ENCODE results near the gene COX7C.
"Not testable (repeated sequence)": the region's sequence is repeated elsewhere in the genome, so short reads cannot be mapped to it uniquely, and the experiment has no call there.

COX7C gene, protein sequence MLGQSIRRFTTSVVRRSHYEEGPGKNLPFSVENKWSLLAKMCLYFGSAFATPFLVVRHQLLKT

DNA sequence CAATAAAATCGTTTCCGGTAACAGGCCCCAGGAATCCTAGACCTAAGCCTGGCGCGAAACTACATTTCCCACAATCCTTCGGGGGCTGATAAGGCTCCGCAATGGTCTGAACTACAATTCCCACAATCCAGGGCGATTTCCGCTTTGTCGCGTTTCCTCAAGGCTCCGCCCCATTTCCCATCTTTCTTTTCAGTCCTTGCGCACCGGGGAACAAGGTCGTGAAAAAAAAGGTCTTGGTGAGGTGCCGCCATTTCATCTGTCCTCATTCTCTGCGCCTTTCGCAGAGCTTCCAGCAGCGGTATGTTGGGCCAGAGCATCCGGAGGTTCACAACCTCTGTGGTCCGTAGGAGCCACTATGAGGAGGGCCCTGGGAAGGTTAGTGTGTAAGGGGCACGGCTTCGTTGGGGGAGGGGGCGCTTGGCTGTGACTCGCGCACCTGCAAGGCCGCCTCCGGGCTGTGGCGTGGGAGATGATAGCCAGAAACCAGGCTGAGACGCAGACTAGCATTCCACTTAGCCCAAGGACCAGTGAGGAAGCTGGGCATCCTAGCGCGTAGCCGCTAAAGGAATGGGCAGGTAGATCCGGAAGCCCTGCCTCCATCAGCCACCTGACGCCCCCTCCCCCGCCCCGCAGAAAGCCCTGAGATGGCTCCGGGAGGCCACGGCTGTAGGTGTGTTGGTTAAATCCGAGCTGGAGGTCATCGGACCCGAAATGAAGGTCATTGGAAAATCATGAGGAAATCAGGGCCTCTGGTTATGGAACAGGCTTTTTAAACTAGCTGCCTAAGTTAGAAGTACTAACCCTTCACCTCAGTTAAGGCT lies at the start of gene COX7C:
COX7C (plus strand) TSS at position 186 of the 821 bp plus-strand sequence; CDS start at position 301, 115 bp downstream.
- DNase-seq (ENCODE audit: low spot score): peak; percentile 91

DNA sequence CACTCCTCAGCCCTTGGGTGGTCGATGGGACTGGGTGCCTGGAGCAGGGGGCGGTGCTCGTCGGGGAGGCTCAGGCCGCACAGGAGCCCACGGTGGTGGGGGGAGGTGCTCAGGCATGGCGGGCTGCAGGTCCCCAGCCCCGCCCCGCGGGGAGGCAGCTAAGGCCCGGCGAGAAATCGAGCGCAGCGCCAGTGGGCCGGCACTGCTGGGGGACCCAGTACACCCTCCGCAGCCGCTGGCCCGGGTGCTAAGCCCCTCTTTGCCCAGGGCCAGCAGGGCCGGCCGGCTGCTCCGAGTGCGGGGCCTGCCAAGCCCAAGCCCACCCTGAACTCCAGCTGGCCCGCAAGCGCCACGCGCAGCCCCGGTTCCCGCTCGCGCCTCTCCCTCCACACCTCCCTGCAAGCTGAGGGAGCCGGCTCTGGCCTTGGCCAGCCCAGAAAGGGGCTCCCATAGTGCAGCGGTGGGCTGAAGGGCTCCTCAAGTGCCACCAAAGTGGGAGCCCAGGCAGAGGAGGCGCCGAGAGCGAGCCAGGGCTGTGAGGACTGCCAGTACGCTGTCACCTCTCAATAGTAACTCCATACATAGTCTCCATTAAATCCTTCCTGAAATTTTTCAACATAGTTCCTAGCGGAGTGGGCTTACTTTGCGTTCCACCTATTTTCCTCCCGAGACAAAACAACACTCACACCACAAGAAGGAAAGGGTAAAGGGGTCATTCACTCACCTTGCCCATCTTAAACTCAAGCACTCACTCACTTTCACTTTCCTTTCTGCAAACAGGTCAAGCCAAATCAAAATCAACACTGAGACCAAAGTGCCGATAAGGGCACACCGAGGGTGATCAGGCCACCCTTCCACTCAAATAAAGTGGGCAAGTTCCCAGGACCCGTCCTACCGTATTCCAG lies 48.0 kb upstream of the COX7C start:
- not testable (repeated sequence) for DNase-seq (ENCODE audit: low spot score)

DNA sequence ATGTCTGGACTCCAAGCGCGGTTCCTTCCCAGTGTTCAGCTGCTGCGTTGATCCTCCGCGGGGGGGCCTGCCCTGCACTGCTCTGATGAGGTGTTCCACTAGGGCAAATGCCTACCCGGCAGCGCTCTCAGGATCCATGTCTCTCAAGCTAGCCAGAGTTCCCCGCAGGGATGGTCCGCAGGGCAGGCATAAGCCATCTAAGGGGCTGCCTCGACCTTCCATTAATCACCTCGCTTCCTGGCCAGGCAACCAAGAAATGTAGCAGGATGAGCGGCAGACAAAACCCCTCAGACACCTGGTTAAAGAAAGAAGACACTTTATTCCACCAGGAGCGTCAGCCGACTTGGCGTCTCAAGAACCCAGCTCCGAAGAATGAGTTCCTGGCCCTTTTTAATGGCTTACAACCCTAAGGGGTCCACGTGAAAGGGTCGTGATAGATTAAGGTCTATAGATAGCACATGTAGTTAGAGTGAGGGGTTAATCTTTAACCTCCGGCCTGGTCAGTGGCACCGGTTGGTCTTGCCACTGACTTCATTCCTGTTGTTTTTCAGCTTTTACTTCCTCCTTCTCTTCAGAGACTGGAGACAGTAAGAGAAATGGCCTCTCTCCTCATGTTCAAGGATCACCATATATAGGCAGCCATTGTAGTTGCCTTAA lies 47.2 kb upstream of the COX7C start:
- no peak for DNase-seq (ENCODE audit: low spot score)

DNA sequence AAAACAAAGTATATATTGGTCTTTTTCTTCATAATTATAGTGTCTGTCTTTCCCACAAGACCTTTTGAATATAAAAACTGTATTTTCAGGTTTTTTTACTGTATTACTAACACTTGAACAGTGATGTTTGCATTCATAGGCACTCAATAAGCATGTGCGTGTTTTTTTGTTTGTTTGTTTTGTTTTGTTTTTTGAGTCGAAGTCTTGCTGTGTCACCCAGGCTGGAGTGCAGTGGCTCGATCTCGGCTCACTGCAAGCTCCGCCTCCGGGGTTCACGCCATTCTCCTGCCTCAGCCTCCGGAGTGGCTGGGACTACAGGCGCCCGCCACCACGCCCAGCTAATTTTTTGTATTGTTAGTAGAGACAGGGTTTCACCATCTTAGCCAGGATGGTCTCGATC lies 46.6 kb upstream of the COX7C start:
- not testable (repeated sequence) for DNase-seq (ENCODE audit: low spot score)

DNA sequence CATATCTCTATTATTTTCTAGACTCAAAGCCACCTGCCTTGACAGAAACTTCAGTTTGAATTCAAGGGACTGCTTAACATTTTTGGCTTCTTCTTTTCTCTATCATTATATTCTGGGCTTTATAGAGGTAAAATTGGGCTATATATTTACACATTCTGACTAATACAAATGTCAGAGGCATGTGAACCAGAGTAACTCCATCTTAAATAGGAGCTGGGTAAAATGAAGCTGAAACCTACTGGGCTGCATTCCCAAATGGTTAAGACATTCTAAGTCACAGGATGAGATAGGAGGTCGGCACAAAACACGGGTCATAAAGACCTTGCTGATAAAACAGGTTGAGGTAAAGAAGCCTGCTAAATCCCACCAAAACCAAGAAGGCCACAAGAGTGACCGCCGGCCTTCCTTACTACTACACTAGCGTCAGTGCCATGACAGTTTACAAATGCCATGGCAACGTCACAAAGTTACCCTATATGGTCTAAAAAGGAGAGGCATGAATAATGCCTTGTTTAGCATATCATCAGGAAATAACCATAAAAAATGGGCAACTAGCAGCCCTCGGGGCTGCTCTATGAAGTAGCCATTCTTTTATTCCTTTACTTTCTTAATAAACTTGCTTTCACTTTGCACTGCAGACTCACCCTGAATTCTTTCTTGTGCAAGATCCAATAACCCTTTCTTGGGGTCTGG lies 44.8 kb upstream of the COX7C start:
- no peak for DNase-seq (ENCODE audit: low spot score)

DNA sequence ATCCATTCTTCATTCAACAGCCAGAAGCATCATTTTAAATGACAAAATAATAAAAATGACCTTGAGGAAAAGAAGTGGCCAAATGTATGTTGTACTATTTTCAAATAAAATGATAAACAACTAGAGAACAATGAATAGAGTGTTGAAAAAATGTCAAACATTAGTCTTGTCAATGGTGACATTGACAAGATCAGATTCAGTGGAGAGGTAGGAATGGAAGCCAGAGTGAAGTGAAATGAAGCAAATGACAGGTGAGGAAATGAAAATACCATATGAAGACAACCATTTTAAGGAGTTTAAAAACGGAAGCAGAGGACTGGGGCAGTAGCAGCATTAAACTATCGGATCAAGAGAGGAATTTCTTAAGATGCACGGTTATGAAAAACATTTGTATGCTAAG lies 38.2 kb upstream of the COX7C start:
- no peak for DNase-seq (ENCODE audit: low spot score)

DNA sequence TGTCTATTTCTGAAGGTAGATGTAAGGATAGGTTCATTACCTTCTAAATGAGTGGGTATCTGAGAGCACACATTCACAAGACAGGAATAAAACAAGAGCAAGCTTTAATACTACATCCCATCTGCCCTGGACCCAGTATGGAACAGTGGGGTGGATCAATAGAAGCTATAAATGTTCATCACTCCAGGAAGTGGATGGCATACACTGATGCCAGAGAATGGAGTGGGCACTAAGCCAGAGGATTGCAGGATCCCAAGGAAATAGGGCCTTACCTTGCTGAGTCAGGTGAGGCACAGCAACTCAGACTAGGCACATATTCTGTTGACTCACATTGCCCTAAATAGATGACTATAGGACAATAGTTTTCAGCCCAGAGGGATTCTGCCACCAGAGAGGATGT lies 21.3 kb upstream of the COX7C start:
- no peak for DNase-seq (ENCODE audit: low spot score)

DNA sequence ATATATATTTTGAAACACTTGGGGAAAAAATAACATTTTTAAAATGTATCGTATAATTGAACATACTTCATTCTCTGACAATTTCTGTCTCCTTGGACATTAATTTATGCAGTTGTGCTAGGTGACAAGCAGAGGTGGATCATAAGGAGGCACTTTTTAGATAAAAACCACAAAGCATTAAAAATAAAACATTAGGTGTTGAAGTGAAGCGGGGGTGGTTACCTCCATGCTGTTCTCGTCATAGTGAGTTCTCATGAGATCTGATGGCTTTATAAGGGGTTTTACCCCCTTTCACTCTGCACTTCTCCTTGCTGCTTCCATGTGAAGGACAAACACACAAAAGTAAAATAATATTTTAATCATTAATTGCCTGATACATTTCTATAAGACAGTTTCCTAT lies 11.9 kb upstream of the COX7C start:
- no peak for DNase-seq (ENCODE audit: low spot score)

DNA sequence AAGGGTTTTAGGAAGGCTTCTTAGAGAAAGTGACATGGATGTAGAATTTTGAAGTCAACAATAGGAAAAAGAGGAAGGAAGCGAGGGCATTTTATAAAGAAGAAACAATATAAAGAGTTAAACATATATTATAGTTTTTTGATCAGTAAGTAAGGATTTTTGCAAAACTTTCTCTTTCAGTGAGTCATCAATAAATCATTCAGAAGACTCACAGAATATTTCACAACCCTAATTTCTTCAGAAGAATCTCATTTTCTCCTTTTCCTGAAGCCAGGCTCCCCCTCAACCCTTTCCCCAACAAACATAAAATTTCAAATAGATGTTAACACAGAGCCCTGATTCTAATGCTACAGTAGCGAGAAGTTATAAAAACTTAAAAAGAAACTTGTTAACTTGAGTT lies 4.3 kb upstream of the COX7C start:
- DNase-seq (ENCODE audit: low spot score): no peak

DNA sequence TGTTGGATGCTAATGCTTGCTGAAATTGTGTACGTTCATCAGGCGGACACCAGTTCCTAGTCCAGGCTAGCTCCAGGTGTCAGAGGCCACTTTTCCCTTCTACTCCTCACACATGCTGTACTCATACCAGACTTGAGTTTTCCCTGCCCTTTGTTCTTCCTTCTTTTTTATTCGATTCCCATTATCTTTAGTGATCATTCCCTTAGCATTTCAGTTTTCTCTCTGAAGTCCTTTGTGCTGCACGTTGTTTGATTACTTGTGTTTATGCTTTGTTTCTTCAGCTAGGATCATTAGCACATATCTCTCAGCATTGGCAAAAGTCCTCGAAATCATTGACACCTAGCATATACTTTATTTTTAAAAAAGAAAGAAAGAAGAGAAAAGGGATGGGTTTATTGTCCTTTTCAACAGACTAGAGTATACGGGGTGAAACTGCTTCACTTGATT lies 409 bp upstream of the COX7C start:
- DNase-seq (ENCODE audit: low spot score): no peak

DNA sequence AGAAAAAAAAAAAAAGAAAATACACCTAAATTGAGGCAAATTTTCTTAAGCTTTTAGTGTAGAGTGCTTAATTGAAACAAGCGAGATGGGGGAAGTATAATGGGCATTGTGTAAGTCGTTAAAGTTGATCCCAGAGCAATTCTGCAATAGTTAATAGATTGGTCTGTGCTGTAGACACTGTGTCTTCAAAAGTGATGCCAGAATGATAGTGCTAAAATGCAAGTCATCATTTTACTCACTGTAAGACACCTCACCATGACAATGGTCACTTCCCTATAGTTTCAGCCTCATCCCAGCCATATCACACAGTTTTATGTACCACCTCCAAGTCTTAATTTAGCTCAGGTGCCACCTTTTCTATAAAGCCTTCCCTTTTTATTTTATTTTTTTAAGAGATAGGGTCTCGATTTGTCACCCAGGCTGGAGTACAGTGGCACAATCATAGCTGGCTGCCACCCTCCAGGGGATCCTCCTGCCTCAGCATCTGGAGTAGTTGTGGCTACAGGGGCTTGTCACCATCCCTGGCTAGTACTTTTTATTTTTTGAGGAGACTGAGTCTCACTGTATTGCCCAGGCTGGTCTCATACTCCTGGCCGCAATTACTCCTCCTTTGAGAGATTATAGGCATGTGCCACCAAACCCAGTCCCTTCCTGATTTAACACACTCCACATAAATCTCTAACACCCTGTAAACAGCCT lies 6.2 kb downstream of the COX7C start:
- DNase-seq (ENCODE audit: low spot score): no peak

DNA sequence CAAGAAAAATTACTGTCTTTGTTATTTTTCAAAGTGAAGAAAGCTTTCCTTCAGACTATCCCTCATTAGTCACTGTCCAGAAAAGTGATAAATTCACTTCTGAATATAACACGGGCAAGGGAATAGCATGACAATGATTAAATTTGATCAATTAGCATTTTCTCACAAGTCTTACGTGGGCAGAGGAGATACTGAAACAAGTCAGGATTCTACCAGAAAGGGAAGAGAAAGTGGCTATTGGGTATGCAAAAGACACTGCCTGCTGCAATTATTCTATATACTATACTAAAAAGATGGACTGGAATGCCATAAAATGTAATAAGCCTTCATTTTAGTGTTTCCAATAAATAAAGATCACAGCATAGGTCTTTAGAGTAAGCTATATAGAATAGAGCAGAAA lies 7.4 kb downstream of the COX7C start:
- no peak for DNase-seq (ENCODE audit: low spot score)

DNA sequence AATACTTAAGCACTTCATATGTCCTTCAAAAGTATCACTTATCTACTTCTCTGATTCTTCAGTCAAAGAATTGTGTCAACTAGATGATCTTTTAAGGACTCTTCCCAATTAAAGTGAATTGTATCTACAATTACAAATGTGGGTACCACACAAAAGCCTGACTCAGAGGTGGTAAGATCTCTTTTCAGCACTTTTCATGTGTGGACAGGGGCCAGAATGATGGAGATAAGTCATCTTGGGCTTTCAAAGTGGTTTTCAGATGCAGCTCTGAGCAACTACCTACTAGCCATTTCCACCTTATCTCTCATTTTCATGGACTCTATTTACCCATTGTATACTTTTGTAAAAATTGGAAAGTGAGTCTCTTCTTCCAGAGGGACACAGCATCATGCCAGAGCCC lies 8.4 kb downstream of the COX7C start:
- no peak for DNase-seq (ENCODE audit: low spot score)

DNA sequence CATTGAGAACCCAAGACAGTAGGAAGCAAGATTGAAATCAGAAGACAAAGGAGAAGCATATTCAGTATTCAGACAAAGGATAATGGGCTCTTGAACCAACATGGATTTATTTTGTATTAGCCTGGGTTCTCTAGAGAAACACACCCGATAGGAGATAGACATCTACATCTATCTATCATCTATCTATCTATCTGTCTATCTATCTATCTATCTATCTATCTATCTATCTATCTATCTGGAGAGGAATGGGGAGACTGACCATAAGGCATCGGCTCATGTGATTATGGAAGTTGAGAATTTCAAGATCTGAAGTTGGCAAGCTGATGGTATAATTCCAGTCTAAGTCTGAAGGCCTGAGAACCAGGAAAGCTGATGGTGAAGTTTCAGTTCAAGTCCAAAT lies 13.4 kb downstream of the COX7C start:
- DNase-seq (ENCODE audit: low spot score): no peak

DNA sequence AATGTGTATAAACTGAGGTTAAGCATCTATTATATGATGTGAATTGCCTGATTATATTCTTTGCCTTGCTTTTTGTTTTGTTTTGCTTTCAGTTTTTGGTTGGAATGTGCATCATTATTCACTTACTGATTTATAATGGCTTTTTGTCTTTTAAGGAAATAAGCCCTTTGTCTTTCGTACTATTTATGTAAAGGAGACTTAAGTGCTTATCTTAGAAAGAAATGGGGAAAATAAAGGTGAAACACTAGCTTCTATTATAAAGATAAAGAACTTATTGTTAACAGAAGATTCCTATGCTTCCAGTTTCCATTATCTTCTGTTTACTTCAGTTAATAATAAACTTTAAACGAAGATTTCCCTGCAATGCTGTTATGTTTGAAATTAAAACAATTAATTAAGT lies 23.3 kb downstream of the COX7C start:
- no peak for DNase-seq (ENCODE audit: low spot score)

DNA sequence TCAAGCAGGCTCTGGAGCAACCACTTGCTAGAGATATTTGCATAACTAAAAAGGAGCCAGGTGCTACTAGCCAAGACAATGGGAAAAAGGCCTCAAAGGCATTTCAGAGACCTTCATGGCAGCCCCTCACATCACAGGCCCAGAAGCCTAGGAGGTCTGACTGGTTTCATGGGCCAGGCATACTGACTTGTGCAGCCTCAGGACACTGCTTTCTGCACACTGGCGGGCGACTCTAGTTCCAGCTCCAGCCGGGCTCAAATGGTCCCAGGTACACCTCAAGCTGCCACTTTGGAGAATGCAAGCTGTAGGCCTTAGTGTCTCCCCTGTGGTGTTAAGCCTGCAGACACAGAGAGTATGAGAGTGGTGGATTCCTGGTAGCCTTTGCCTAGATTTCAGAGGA lies 27.1 kb downstream of the COX7C start:
- peak; percentile 6 for DNase-seq (ENCODE audit: low spot score)

DNA sequence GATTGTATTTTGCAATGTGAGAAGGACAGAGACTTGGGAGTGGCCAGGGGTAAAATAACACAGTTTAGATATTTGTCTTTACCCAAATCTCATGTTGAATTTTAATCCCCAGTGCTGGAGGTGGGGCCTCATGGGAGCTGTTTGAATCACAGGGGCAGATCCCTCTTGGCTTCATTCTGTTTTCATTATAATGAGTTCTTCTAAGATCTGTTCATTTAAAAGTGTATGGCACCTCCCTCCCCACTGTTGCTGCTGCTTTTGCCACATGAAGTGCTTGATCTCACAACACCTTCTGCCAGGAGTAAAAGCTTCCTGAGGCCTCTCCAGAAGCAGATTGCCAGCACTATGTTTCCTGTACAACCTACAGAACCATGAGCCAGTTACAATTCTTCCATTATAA lies 28.1 kb downstream of the COX7C start:
- no peak for DNase-seq (ENCODE audit: low spot score)

DNA sequence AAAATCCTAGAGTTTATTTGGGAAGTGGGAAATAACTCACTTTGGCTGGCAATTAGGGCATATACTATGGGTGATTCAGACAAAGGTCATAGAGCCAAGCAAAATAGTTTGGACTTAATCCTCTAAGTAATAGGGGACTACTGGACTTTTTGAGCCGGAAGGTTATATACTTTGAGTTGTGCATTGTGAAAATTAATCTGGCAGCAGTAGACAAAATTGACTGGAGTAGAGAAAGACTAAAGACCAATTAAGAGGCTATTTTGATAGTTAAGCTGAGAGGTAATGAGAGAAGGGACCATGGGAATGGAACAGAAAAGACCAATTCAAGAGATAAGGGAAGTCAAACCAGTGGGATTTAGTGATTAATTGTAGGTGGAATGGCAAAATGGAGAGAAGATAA lies 28.9 kb downstream of the COX7C start:
- no peak for DNase-seq (ENCODE audit: low spot score)

DNA sequence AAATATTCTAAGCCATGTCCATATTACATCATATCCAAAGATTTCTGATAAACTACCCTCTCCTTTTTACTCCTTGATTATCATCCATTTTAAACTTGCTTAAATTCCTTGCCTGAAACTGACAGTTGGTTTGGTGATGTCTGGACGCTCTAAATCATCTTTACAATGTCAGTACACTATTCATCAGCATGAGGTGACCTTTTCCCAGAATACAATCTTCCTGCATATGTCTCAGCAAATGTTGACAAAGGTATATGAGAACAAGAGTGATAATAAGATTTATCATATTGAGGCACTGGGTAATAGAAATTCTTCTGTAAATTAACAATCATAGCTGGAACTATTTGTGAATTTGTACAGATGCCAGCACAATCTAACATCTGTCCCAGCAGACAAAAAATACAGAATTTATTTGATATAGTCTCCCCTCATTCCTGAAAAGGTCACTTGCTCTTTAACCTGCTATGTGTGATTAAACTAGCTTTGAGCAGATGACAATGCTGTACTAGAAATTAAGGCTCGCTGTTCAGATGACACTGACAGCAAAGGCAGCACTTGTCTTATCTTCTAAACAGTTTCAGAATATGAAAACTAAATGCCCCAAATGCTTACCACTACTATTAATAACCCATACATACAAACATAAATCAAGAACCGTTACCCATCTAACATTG lies 32.2 kb downstream of the COX7C start:
- no peak for DNase-seq (ENCODE audit: low spot score)

DNA sequence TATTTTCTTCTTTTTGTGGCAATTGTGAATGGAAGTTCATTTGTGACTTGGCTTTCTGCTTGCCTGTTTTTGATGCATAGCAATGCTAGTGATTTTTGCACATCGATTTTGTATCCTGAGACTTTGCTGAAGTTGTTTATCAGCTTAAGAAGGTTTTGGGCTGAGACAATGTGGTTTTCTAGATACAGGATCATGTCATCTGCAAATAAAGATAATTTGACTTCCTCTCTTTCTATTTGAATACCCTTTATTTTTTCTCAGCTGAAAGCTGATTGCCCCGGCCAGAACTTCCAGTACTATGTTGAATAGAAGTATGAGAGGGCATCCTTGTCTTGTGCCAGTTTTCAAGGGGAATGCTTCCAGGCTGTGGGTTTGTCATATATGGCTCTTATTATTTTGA lies 43.0 kb downstream of the COX7C start:
- DNase-seq (ENCODE audit: low spot score): not testable (repeated sequence)

DNA sequence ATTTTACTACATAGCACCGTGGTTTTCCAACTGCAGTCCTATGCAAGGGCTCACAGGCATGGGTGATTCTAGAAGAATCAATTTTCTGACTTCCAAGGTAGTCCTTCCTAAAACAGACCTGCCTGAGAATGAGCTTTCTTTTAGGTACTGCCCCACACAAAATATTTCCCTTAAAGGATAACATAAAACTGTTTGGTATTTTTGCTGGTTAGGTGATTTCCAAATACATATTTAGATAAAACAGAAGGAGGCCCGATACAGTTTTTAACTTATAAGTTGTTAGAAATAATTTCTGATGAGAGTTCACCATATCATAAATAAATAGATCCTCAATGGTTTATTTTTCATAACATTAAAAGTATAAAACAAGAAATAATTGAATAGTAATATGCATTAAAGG lies 46.4 kb downstream of the COX7C start:
- DNase-seq (ENCODE audit: low spot score): no peak

Measured in iPS-NIHi11 (cell line).